Peyer's patch (tissue), 4 donors: ENCODE data around the gene TATDN2. TPM values are rescaled to one million over a fixed set of nuclear protein-coding genes. Genes with fewer than 3 reads are reported as not detected.

Experiments used
- DNase-seq, 3 donors: peaks; one replicate each; pipeline ENCODE4 v3.0.0-alpha.2; 2017 to 2019
- H3K27ac ChIP-seq, 4 donors: fragments of 200-600 bp; sonication (generic); one replicate each; pipeline ENCODE4 v1.5.1; 2016 to 2019
- H3K27me3 ChIP-seq, 2 donors: fragments of 200-600 bp; sonication (generic); one replicate each; pipeline ENCODE4 v1.5.1; 2019
- H3K36me3 ChIP-seq, 3 donors: fragments of 200-600 bp; sonication (generic); one replicate each; pipeline ENCODE4 v1.5.1; 2016 to 2019
- H3K4me1 ChIP-seq, 4 donors: fragments of 200-600 bp; sonication (generic); one replicate each; pipeline ENCODE4 v1.5.1; 2016 to 2019
- H3K4me3 ChIP-seq, 4 donors: fragments of 200-600 bp; sonication (generic); 1 replicate in 3 of 4; 2 replicates in 1 of 4; pipeline ENCODE4 v1.5.1; 2016 to 2019; ENCODE audit warnings: mild to moderate bottlenecking in 1 of 4
- H3K9me3 ChIP-seq, 4 donors: fragments of 200-600 bp; sonication (generic); one replicate each; pipeline ENCODE4 v1.5.1; 2016 to 2019; ENCODE audit warnings: mild to moderate bottlenecking in 1 of 4
- CTCF ChIP-seq, 6 experiments: fragments of 450-650 bp in 4 of 6; fragments of 200-600 bp in 2 of 6; sonication (generic) in 1 of 6; IDR thresholded peaks; one replicate each; pipeline ENCODE4 v1.5.1; 2017 to 2019; ENCODE audit warnings: antibody characterized with exemption in 6 of 6, mild to moderate bottlenecking in 3 of 6, moderate library complexity in 1 of 6
- POLR2A ChIP-seq, 2 donors: fragments of 450-650 bp; IDR thresholded peaks; one replicate each; pipeline ENCODE4 v1.5.1; 2017; ENCODE audit warnings: antibody characterized with exemption in 2 of 2, mild to moderate bottlenecking in 2 of 2, moderate library complexity in 2 of 2
- total RNA-seq, 4 donors: library from RNA; depleted of rRNA; stranded (reverse); fragments of >200 nt; gene quantifications; one replicate each; pipeline ENCODE4 v1.1.0, GENCODE V29; 2016

TATDN2 gene
- total RNA-seq, 4 donors from 2014 or later = 30.3 to 52.8 (median 36.9) TPM

GRCh38 chr3:10280571-10280970 lies 32.3 kb downstream of the TATDN2 start:
- TF ChIP-seq CTCF (IDR thresholded peaks at IDR 0.05) = no peak
- no peak for TF ChIP-seq POLR2A (IDR thresholded peaks at IDR 0.05)
- Histone ChIP-seq H3K27me3 (no peaks in the 10 kb centered on the region), H3K36me3 (peaks cover 0 to 75% (median 0%) of the 10 kb centered on the region in 3 donors), H3K27ac (no peak overlapping the region), H3K4me3 (no peak overlapping the region), H3K9me3 (no peaks in the 10 kb centered on the region), H3K4me1 (no peaks in the 10 kb centered on the region)
- DNase-seq = peak in 1 of 3 donors; percentile 31

GRCh38 chr3:10281951-10282350 lies 33.7 kb downstream of the TATDN2 start:
- Histone ChIP-seq H3K9me3 (no peaks in the 10 kb centered on the region), H3K27ac (no peak overlapping the region), H3K27me3 (no peaks in the 10 kb centered on the region), H3K4me1 (no peaks in the 10 kb centered on the region), H3K36me3 (peaks cover 0 to 63% (median 0%) of the 10 kb centered on the region in 3 donors), H3K4me3 (no peak overlapping the region)
- DNase-seq = no peak
- TF ChIP-seq POLR2A (IDR thresholded peaks at IDR 0.05) = no peak
- TF ChIP-seq CTCF (IDR thresholded peaks at IDR 0.05) = no peak

- DNase-seq = no peak
- no peak overlapping the region for H3K27ac ChIP-seq
- H3K4me1 ChIP-seq = no peaks in the 10 kb centered on the region
- no peak overlapping the region for H3K4me3 ChIP-seq
- peaks cover 0 to 52% (median 0%) of the 10 kb centered on the region in 3 donors for H3K36me3 ChIP-seq
- no peaks in the 10 kb centered on the region for H3K9me3 ChIP-seq
- TF ChIP-seq POLR2A (IDR thresholded peaks at IDR 0.05) = no peak
- no peak for TF ChIP-seq CTCF (IDR thresholded peaks at IDR 0.05)
- H3K27me3 ChIP-seq = no peaks in the 10 kb centered on the region
These were observed 35.4 kb downstream of the TATDN2 start for GRCh38 chr3:10283638-10284037.

- no peak overlapping the region for H3K4me3 ChIP-seq
- H3K27me3 ChIP-seq = no peaks in the 10 kb centered on the region
- H3K4me1 ChIP-seq = no peaks in the 10 kb centered on the region
- TF ChIP-seq CTCF (IDR thresholded peaks at IDR 0.05) (no peak), POLR2A (IDR thresholded peaks at IDR 0.05) (no peak)
- H3K9me3 ChIP-seq = no peaks in the 10 kb centered on the region
- H3K36me3 ChIP-seq = peaks cover 0 to 46% (median 0%) of the 10 kb centered on the region in 3 donors
- DNase-seq = no peak
- H3K27ac ChIP-seq = no peak overlapping the region
These were observed 36.2 kb downstream of the TATDN2 start for GRCh38 chr3:10284496-10284895.

- Histone ChIP-seq H3K9me3 (no peaks in the 10 kb centered on the region), H3K4me3 (no peak overlapping the region), H3K4me1 (no peaks in the 10 kb centered on the region), H3K27me3 (no peaks in the 10 kb centered on the region), H3K27ac (no peak overlapping the region), H3K36me3 (peaks cover 0 to 39% (median 0%) of the 10 kb centered on the region in 3 donors)
- TF ChIP-seq POLR2A (IDR thresholded peaks at IDR 0.05) = no peak
- no peak for TF ChIP-seq CTCF (IDR thresholded peaks at IDR 0.05)
- DNase-seq = no peak
These were observed 37.2 kb downstream of the TATDN2 start for GRCh38 chr3:10285272-10286132.
